HG03521 (cell line): ENCODE data around the gene CMPK1.

ENCODE experiments used
- ATAC-seq: cut with Tn5 transposase; IDR thresholded peaks from one replicate; pipeline ENCODE4 v1.9.1; 2021; ENCODE audit warnings: mild to moderate bottlenecking, moderate library complexity; ENCODE audit not compliant: unreplicated experiment

CMPK1 gene

DNA sequence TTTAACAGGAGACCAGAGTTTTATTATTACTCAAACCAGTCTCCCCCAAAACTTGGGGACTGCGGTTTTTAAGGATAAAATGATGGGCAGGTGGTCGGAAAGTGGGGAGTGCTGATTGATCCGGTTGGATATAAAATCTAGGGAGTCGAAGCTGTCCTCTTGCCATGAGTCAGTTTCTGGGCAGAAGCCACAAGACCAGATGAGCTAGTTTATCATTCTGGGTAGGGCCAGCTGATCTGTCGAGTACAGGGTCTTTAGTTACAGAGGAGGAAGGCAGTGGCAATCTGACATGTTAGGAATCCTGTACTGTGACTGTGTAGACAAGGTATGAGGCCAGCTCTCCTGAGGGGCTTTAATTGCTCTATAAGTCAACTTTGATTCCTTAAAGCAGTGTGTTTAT lies 59.6 kb downstream of the CMPK1 start:
- no peak for ATAC-seq

DNA sequence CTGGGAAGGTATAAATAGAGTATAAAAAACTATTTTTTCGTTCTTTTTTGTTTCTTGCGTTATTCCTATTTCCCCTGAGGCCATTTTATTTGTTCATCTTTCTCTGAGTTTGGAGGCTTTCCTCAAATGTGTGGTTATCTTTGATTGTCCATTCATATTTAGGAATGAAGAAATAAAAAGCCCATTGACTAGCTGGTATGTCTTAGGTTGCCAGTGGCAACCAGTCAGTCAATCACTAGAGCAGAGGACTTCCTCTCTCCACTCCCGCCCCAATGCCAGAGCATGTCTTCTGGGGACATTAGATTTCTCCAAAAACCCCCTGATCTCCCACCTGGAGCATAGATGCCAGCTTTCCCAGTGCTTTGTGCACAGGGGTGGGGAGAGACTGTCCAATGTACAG lies 61.8 kb downstream of the CMPK1 start:
- ATAC-seq = no peak

GRCh38 chr1:47396671-47397196 lies 63.1 kb downstream of the CMPK1 start:
- no peak for ATAC-seq

DNA sequence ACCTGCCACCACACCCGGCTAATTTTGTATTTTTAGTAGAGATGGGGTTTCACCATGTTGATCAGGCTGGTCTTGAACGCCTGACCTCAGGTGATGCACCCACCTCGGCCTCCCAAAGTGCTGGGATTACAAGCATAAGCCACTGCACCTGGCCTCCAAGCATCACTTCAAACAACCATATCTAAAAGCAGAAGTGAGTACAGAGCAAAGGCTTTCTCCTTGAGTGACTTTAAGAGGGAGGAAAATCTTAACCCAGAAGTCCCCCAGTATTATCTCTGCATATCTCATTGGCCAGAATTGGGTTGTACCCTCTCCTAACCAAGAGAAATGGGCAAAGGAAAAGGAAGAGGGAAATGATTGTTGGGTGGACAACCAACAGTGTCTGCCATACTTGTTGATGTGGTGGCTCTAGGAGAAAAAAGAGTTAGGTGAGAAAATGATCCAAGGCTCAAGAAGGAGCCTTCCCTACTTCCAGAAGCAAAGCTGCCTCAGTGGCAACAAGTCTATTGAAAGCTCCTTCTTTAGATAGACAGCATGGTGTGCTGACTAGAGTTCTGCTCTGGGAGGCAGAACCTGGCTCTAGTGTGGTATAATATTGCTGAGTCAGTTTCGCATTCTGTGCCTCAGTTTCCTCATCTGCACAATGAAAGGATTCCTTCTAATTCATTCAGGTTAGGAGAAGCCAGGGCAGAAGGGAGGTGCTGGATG lies 65.7 kb downstream of the CMPK1 start:
- no peak for ATAC-seq

DNA sequence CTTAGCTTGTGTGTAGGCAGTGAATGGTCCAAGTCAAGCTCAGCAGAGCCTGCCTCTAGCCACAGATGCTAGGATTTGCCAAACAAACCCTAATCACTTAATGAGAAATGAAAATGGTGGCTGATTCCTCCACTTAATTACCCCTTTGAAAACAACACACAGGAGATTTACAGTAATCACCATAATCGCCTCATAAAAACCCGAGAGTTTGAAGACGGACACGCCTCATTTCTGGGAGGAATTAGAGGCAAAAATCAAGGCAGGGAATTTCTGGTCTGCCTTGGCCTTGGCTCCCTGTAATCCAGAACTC lies 66.2 kb downstream of the CMPK1 start:
- no peak for ATAC-seq

DNA sequence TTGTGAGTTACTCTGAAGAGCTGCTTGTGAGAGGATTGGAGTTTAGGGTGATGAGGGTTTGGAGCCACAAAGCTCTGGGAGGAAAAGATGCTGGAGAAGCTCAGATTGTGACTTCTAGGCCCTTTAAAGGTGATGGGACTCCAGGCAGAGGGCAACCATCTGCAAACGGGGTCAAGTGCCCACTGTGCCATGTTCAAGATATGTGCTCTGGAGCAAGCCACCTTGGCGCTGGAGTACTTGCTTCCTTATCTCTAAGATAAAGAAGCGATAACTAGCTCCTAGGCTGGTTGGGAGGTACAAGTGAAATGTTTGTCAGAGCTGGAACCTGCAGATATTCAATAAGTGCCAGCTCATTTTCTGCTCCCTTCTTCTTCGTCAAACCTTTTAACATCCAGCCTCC lies 68.2 kb downstream of the CMPK1 start:
- no peak for ATAC-seq

DNA sequence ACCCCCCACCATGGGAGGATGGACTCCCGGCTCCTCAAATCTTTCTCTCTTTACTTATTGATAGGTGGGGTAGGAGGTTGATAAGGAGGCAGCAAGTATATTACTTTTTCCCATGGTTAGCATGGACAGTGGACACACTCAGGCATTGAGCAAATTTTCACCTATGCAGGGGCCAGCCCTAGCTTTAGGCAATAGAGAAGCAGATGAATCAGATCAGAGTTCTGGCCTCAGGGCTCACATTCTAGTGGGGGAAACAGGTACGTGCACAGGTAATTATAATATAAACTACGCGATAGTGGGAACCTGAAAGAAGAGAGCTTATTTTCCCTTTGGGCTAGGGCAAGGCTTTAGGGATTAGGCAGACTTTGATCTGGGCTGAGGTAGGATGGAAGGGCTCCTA lies 69.0 kb downstream of the CMPK1 start:
- no peak for ATAC-seq

DNA sequence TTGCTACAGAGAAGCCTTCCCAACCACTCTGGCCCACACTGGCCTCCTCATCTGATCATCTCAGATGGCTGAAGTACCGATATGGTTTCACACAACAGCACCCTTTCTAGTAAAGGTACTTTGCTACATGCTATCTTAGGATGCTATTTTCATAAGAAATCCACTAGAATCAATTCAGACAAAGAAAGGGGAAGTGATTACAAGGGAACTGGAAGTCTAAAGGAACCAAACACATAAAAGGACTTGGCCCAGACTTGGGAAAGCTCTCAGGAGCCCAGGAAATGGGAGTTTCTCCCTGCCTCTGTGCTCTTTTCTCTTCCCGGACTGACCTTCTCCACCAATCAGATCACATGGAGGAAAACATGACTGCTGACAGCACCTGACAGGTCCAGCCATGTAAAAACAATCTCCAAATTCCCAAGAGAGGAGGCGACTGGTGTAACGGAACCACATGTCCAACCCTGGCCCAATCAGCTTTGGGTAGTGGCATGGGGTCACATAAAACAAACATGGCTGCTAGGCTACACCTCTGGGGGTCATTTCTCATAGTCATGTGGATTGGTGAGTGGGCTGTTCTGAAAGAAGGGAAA lies 69.8 kb downstream of the CMPK1 start:
- ATAC-seq = no peak

DNA sequence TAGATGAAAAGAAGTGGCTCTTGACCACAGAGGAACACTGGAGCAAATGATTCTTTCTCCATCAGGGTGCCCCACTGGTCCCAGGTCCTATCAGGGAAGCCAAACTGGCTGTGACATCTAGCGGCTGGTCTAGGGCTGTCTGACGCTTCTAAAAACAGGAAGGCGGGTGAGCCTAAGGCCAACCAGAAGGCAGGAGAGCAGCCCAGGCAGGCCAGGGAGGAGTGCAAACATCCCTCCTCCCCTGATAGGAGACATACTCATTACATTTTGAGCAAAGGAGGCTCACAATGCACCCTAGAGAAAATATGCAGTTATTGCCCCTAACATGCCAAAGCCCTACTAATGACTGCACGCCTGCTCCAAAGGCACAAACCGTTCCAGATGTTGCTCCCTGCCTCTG lies 72.1 kb downstream of the CMPK1 start:
- ATAC-seq = no peak

DNA sequence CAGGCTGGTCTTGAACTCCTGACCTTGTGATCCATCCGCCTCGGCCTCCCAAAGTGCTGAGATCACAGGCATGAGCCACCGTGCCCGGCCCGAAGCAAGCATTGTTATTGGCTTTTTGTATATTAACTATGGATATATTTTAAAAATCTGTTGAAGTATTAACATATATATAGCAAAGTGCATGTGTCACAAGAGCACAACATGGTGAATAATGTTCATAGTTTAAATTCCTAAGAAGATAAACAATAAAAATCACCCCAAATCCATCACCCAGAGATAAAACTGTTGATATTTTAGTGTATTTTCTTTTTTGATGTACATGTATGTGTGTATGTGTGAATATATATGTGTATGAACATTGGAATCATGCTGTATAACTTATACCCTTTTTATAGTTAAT lies 73.4 kb downstream of the CMPK1 start:
- ATAC-seq = no peak

GRCh38 chr1:47407481-47407880 lies 73.9 kb downstream of the CMPK1 start:
- no peak for ATAC-seq

DNA sequence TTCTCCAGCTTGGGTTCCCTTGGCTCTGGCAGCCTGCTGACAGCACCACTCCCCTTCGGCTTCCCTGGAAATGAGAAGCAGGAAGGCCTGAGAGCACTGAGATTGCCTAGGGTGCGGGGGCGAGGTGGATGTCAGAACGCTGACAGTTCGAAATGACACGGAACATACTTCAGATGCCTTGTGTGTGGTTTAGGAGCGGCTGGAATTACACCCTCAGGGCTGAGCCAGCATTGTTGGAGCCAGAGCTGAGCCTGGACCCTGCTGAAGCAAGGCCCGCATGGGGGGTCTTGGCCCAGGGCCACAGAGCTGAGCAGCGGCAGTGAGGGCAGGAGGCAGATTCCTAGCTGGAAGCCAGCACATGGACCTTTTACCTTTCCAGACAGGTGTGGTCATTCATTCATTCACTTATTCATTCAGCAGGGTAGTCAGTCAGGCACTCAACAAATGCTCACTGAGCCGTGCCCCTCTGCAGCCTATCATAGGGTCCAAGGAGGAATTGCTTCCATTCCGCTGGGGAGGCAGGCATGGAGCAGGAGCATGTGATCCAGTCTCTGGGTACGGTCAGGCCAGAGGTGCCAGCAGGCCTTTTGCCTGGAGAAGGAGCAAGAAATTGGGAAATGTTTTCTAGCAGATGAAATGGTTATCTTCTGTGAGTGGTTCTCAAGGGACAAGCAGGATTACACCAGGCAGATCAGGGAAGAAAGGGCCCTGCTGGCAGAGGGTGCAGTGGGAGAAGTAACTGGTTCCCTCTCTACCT lies 75.9 kb downstream of the CMPK1 start:
- no peak for ATAC-seq

DNA sequence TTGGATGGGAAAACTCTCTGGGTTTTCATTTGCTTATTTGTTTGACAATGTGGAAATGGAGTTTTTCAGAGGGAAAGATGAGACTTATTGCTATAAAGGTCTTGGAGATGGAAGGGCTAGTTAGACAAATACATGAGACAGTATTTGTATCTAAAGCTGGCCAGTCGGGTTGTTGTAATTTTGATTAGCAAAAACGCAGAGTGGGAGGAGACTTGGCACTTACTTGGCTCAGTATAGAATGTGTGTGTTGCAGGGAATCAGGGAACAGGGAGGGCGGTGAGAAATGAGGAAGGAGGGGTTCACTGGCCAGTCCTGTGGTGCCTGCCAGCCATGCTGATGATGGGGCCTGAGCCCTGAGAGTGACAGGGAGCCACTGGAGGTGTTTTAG lies 76.5 kb downstream of the CMPK1 start:
- ATAC-seq = no peak

DNA sequence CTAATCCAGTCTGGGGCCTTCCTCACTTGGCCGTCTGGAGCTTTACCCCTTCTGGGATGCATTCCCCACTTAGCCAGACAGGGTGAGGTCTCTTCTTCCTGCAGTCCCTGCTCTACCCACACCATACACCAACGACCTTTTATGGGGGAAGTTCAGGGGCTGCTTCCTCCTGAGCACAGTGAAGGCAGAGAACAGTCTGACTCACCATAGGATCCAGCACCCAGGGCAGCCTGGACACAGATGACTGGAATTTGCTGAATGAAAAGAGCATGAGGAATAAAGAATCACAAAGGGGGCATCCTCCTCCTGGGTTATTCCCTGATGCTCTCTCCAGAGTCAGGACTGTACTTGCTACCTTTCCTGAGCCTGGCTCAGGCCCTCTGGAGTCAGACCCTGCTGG lies 77.8 kb downstream of the CMPK1 start:
- ATAC-seq = no peak

DNA sequence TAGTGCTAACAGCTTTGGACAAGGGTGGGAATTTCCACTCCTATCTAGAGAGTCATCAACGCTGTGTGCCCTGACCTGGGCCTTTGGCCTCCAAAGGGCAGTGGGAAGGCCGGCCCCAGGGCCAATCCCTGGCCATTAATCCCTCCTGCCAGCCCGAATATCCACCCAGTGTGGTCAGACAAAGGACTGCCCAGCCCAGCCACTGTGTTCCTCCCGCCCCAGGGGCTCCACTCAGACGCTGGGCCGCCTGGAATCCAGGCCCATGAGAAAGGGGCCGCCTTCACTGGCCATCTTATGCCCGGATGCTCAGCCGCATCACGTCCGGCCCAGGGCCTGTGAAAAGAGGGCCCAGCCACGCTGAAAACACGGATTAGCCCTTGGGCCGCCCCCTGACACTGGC lies 78.8 kb downstream of the CMPK1 start:
- ATAC-seq = no peak

- no peak for ATAC-seq
These were observed 82.2 kb downstream of the CMPK1 start, which contains the start of gene FOXE3 for GRCh38 chr1:47415728-47416318. Gene FOXE3 (plus strand): TSS chr1:47416285. CDS start chr1:47416316, 31 bp downstream.

GRCh38 chr1:47416319-47417169 lies 83.0 kb downstream of the CMPK1 start:
- ATAC-seq = no peak

DNA sequence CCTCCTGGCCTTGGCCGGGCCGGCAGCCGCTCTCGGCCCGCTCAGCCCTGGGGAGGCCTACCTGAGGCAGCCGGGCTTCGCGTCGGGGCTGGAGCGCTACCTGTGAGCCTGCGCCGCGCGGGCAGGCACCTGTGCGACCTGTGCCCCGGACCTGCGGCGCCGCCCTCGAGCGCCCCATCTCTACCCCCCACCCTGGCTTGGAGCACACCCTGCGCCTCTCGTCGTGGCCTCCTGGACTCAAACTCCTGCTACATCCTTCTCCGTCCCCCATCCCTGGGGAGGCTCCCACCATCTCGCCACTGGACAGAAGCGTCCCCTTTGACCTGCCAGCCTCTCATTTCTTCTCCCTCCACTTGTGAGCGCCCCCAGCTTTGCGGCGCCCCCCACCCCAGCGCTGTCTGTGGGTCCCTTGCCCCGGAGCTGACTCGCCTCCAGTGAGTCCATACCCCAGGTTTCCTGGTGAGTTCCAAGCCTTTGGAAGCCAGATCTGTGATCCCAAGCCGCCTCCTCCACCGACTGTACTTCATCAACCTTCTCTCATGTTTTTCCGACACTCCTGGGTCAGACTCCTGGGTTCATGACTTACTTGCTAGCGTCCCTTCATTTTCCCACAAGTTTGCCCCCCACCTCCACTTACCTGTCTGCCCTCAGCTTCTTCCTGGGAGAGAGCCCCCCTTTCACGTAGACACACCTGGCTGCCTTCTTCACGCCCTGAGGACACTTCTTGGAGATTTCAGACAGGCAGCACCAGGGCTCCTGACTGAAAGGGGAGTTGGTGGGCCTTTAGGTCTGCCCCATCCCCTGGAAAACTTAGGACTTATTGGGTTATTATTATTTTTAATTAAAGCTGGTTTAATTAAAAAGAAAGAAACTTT lies 83.8 kb downstream of the CMPK1 start:
- no peak for ATAC-seq

- no peak for ATAC-seq
These were observed 84.5 kb downstream of the CMPK1 start for GRCh38 chr1:47418122-47418521.
